Trophoblast cell (in vitro differentiated cells and primary cell): Measurements from ENCODE around the gene DOCK8.

Source experiments
- DNase-seq, 2 donors: peaks; one replicate each; pipeline ENCODE4 v3.0.0-alpha.2; 2016
- H2AFZ ChIP-seq: 2 replicates; pipeline ENCODE4 v1.6.1; 2013; ENCODE audit warnings: low read length, moderate library complexity, mild to moderate bottlenecking; ENCODE audit not compliant: insufficient read depth, poor library complexity
- H2AK5ac ChIP-seq: 2 replicates; pipeline ENCODE4 v1.6.1; 2013; ENCODE audit warnings: mild to moderate bottlenecking, low read length
- H2BK120ac ChIP-seq: 2 replicates; pipeline ENCODE4 v1.6.1; 2013; ENCODE audit warnings: low read length, mild to moderate bottlenecking, moderate library complexity; ENCODE audit not compliant: insufficient read depth, poor library complexity
- H2BK12ac ChIP-seq: 2 replicates; pipeline ENCODE4 v1.6.1; 2013; ENCODE audit warnings: mild to moderate bottlenecking, low read length, moderate library complexity
- H2BK5ac ChIP-seq: 2 replicates; pipeline ENCODE4 v1.6.1; 2013; ENCODE audit warnings: low read length, low read depth, moderate library complexity, mild to moderate bottlenecking; ENCODE audit not compliant: poor library complexity
- H3K14ac ChIP-seq: 2 replicates; pipeline ENCODE4 v1.6.1; 2013; ENCODE audit warnings: mild to moderate bottlenecking, low read length
- H3K18ac ChIP-seq: 2 replicates; pipeline ENCODE4 v1.6.1; 2013; ENCODE audit warnings: mild to moderate bottlenecking, low read length
- H3K23ac ChIP-seq: 2 replicates; pipeline ENCODE4 v1.6.1; 2013; ENCODE audit warnings: low read length
- H3K27ac ChIP-seq: 2 replicates; pipeline ENCODE4 v1.5.1; 2013; ENCODE audit warnings: low read depth, mild to moderate bottlenecking, inconsistent platforms, low read length, moderate library complexity
- H3K27me3 ChIP-seq: 2 replicates; pipeline ENCODE4 v1.6.1; 2013; ENCODE audit warnings: inconsistent platforms, mild to moderate bottlenecking, low read length, moderate library complexity; ENCODE audit not compliant: insufficient read depth
- H3K36me3 ChIP-seq, 2 experiments: 1 replicate in 1 of 2; 2 replicates in 1 of 2; pipeline ENCODE4 v1.6.1; 2013; ENCODE audit warnings: low read length in 2 of 2, mild to moderate bottlenecking in 2 of 2, moderate library complexity in 1 of 2; ENCODE audit not compliant: insufficient read depth in 2 of 2, control insufficient read depth in 1 of 2
- H3K4ac ChIP-seq: 2 replicates; pipeline ENCODE4 v1.6.1; 2013; ENCODE audit warnings: low read depth, mild to moderate bottlenecking, low read length, moderate library complexity
- H3K4me1 ChIP-seq, 2 experiments: 1 replicate in 1 of 2; 2 replicates in 1 of 2; pipeline ENCODE4 v1.6.1; 2013; ENCODE audit warnings: low read length in 2 of 2, mild to moderate bottlenecking in 2 of 2, moderate library complexity in 1 of 2; ENCODE audit not compliant: insufficient read depth in 2 of 2, control insufficient read depth in 1 of 2
- H3K4me2 ChIP-seq: 2 replicates; pipeline ENCODE4 v1.6.1; 2013; ENCODE audit warnings: inconsistent platforms, mild to moderate bottlenecking, low read length, moderate library complexity
- H3K4me3 ChIP-seq: 2 replicates; pipeline ENCODE4 v1.5.1; 2013; ENCODE audit warnings: mild to moderate bottlenecking, low read depth, low read length, inconsistent platforms
- H3K79me1 ChIP-seq: one replicate; pipeline ENCODE4 v1.6.1; 2013; ENCODE audit warnings: low read length
- H3K79me2 ChIP-seq: 2 replicates; pipeline ENCODE4 v1.6.1; 2013; ENCODE audit warnings: low read length, mild to moderate bottlenecking; ENCODE audit not compliant: control insufficient read depth, insufficient read depth, poor library complexity
- H3K9ac ChIP-seq: 2 replicates; pipeline ENCODE4 v1.6.1; 2013; ENCODE audit warnings: mild to moderate bottlenecking, low read length
- H3K9me3 ChIP-seq: 2 replicates; pipeline ENCODE4 v1.6.1; 2013; ENCODE audit warnings: low read depth, mild to moderate bottlenecking, control low read depth, inconsistent platforms, low read length; ENCODE audit not compliant: insufficient read depth
- H4K12ac ChIP-seq: 2 replicates; pipeline ENCODE4 v1.6.1; 2013; ENCODE audit warnings: low read depth, mild to moderate bottlenecking, low read length, moderate library complexity
- H4K8ac ChIP-seq: 2 replicates; pipeline ENCODE4 v1.6.1; 2013; ENCODE audit warnings: low read depth, mild to moderate bottlenecking, low read length, moderate library complexity
- H4K91ac ChIP-seq: one replicate; pipeline ENCODE4 v1.6.1; 2013; ENCODE audit warnings: low read depth, mild to moderate bottlenecking, low read length, moderate library complexity
- WGBS: extraction: QIAGEN DNeasy Blood & Tissue Kit; methylation state at CpG from one replicate; pipeline ENCODE4 v1.1.7; 2013; ENCODE audit warnings: missing lambda C conversion rate; ENCODE audit not compliant: insufficient read length, insufficient coverage; ENCODE audit errors: extremely low coverage; 5-methylcytosine and 5-hydroxymethylcytosine counted together

The DOCK8 gene

DNA sequence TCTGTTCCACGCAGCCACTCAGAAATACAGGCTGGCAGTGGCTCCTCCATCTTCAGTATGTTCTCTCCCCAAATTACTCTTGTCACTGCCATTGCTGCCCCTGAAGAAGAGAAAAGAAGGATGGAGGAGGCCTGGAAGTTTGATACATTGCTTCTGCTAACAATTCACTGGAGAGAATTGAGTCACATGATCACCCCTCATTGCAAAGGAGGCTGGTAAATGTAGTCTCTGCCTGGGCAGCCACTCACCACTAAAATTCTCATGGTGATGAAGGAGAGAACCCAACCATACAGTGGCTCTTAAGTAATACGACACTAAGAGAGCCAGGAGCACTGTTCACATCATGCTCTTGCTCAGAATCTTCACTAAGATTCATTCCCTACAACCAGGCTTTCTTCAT is 112.0 kb downstream of the DOCK8 start:
- Histone ChIP-seq H4K12ac (no peak overlapping the region), H3K23ac (no peak overlapping the region), H2BK120ac (no peak overlapping the region), H3K9ac (no peak overlapping the region), H3K79me1 (no peaks in the 10 kb centered on the region), H3K4me3 (no peak overlapping the region), H4K8ac (no peak overlapping the region), H4K91ac (no peak overlapping the region), H3K27ac (no peak overlapping the region), H3K4me1 (no peaks in the 10 kb centered on the region), H3K4ac (no peak overlapping the region), H2AK5ac (no peak overlapping the region), H2BK5ac (no peak overlapping the region), H3K4me2 (no peak overlapping the region), H3K18ac (no peak overlapping the region), H2AFZ (no peak overlapping the region), H3K9me3 (peaks cover 1% of the 10 kb centered on the region), H3K27me3 (no peaks in the 10 kb centered on the region), H3K36me3 (no peaks in the 10 kb centered on the region), H2BK12ac (no peak overlapping the region), H3K79me2 (no peaks in the 10 kb centered on the region), H3K14ac (no peak overlapping the region)
- no CpG with 5 or more reads among the region's 2 CpGs for WGBS
- DNase-seq: no peak

DNA sequence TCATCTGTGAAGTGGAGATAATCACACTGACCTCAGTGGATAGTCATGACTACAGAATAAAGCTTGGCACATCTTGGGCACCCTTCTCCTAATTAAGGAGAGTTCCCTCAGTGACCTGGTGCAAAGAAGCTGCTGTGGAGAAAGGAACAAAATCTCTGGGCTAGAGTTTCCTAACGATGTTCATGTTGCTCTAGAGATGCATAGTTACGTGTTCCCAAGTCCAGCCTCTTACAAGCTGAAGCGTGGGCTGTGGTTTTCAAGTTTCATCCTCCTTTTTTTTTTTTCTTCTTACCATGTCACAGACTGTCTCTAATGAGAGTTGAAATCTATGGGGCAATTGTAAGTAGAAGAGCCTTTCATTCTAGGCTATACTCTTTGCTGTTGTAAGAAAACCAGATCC is 113.8 kb downstream of the DOCK8 start:
- H4K91ac ChIP-seq: no peak overlapping the region
- no peak overlapping the region for H4K12ac ChIP-seq
- H3K9ac ChIP-seq: no peak overlapping the region
- H3K4me3 ChIP-seq: no peak overlapping the region
- H3K79me2 ChIP-seq: no peaks in the 10 kb centered on the region
- H3K27me3 ChIP-seq: no peaks in the 10 kb centered on the region
- no peak overlapping the region for H3K4me2 ChIP-seq
- H3K14ac ChIP-seq: no peak overlapping the region
- H2BK12ac ChIP-seq: no peak overlapping the region
- H3K23ac ChIP-seq: no peak overlapping the region
- DNase-seq: no peak
- H2AFZ ChIP-seq: no peak overlapping the region
- no peak overlapping the region for H2AK5ac ChIP-seq
- no CpG with 5 or more reads among the region's 3 CpGs for WGBS
- peaks cover 1% of the 10 kb centered on the region for H3K9me3 ChIP-seq
- no peak overlapping the region for H3K4ac ChIP-seq
- H2BK120ac ChIP-seq: no peak overlapping the region
- no peak overlapping the region for H2BK5ac ChIP-seq
- no peak overlapping the region for H3K18ac ChIP-seq
- H3K79me1 ChIP-seq: no peaks in the 10 kb centered on the region
- no peak overlapping the region for H4K8ac ChIP-seq
- H3K36me3 ChIP-seq: no peaks in the 10 kb centered on the region
- H3K4me1 ChIP-seq: no peaks in the 10 kb centered on the region
- H3K27ac ChIP-seq: no peak overlapping the region

DNA sequence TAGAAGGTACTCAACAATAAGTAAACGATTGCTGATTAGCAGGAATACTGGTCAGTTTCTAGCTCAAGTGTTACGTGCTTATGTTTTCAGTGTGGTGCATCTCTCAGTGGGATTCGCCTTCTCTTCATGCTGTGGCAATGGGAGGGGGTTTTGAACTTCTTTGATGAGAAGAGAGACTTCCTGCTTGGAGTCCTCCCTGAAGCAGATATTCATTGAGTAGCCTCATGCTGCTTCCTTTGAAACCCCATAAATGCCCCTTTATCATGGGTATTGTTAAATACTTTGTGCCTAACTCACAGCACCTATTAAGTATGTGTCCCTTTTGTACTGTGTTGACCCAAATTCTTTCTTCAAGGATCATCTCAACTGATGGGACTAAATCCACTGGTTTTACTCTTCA is 116.5 kb downstream of the DOCK8 start:
- Histone ChIP-seq H3K27me3 (no peaks in the 10 kb centered on the region), H3K4me1 (peaks cover 0 to 2% of the 10 kb centered on the region in 2 experiments), H3K9me3 (no peaks in the 10 kb centered on the region), H3K4ac (no peak overlapping the region), H3K79me1 (no peaks in the 10 kb centered on the region), H4K8ac (no peak overlapping the region), H3K36me3 (no peaks in the 10 kb centered on the region), H2AFZ (no peak overlapping the region), H3K4me2 (no peak overlapping the region), H3K14ac (no peak overlapping the region), H2BK5ac (no peak overlapping the region), H2BK12ac (no peak overlapping the region), H3K4me3 (no peak overlapping the region), H3K18ac (no peak overlapping the region), H3K9ac (no peak overlapping the region), H4K91ac (no peak overlapping the region), H4K12ac (no peak overlapping the region), H3K79me2 (no peaks in the 10 kb centered on the region), H3K23ac (no peak overlapping the region), H2AK5ac (no peak overlapping the region), H2BK120ac (no peak overlapping the region), H3K27ac (no peak overlapping the region)
- no CpG with 5 or more reads among the region's 3 CpGs for WGBS
- no peak for DNase-seq

DNA sequence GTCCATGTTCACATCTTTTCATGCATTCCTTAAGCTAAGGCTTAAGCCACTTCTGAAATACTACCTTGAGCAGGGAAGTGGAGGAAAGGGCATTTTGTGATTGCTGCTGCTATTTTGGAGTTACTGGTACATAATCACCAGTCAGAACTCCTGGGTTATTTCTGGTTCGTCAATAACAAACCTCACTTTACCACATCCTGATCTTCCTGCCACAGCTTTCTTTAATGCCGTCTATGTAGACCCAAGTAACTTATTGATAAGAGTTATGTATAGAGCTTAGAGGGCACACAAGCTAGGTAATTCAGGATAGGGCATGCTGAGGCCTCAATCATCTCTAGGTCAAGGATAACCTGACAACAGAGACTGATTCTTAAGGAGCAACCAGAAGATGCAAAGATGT is 120.7 kb downstream of the DOCK8 start:
- no peak overlapping the region for H3K23ac ChIP-seq
- H2AFZ ChIP-seq: no peak overlapping the region
- no peak overlapping the region for H3K4ac ChIP-seq
- no peak overlapping the region for H2BK12ac ChIP-seq
- H4K8ac ChIP-seq: no peak overlapping the region
- H2AK5ac ChIP-seq: no peak overlapping the region
- H3K18ac ChIP-seq: no peak overlapping the region
- H3K27me3 ChIP-seq: no peaks in the 10 kb centered on the region
- H3K79me2 ChIP-seq: no peaks in the 10 kb centered on the region
- no peak overlapping the region for H3K9ac ChIP-seq
- no peak for DNase-seq
- H3K9me3 ChIP-seq: no peaks in the 10 kb centered on the region
- H4K91ac ChIP-seq: no peak overlapping the region
- H3K4me3 ChIP-seq: no peak overlapping the region
- H3K4me2 ChIP-seq: no peak overlapping the region
- no CpG with 5 or more reads among the region's 2 CpGs for WGBS
- H3K14ac ChIP-seq: no peak overlapping the region
- H4K12ac ChIP-seq: no peak overlapping the region
- H3K4me1 ChIP-seq: peaks cover 0 to 2% of the 10 kb centered on the region in 2 experiments
- H3K36me3 ChIP-seq: peaks cover 0 to 3% of the 10 kb centered on the region in 2 experiments
- no peak overlapping the region for H3K27ac ChIP-seq
- no peak overlapping the region for H2BK5ac ChIP-seq
- no peak overlapping the region for H2BK120ac ChIP-seq
- no peaks in the 10 kb centered on the region for H3K79me1 ChIP-seq
